ENCODE measurements around the gene AP3B1. TPM values are rescaled to one million over a fixed set of nuclear protein-coding genes. Genes with fewer than 3 reads are reported as not detected.
"Not testable (repeated sequence)": the region's sequence is repeated elsewhere in the genome, so short reads cannot be mapped to it uniquely, and the experiment has no call there.

Gene AP3B1
- total and polyA plus RNA-seq, 12 donors: 22.0 to 59.1 (median 34.3) TPM

- DNase-seq: no peak
- Histone ChIP-seq H3K9me3 (replicated peaks in 1 of 3) (no peaks in the 10 kb centered on the region), H3K4me3 (no peak overlapping the region), H3K4me1 (replicated peaks in 1 of 2) (no peaks in the 10 kb centered on the region), H3K36me3 (replicated peaks in 1 of 2) (peaks cover 0 to 20% of the 10 kb centered on the region in 2 donors), H3K27ac (no peak overlapping the region), H3K27me3 (no peaks in the 10 kb centered on the region)
- intact Hi-C loops (cut with DNase I): no loop called here
- WGBS, 4 donors: 95 to 99% (median 99%) methylated on average over 5 of the region's 5 CpGs
- TF ChIP-seq POLR2A (IDR thresholded peaks at IDR 0.05) (no peak), CTCF (IDR thresholded peaks at IDR 0.05) (no peak)
Measured at GRCh38 chr5:78178356-78178755, 116.1 kb downstream of the AP3B1 start.

- H3K4me3 ChIP-seq; intact Hi-C loops (cut with DNase I); H3K27ac ChIP-seq; H3K4me1 ChIP-seq (replicated peaks in 1 of 2); H3K27me3 ChIP-seq; DNase-seq; H3K9me3 ChIP-seq (replicated peaks in 1 of 3): not testable (repeated sequence)
- 92 to 100% (median 95%) methylated on average over 1 of the region's 1 CpG for WGBS, 4 donors
- H3K36me3 ChIP-seq (replicated peaks in 1 of 2): peaks cover 0 to 18% of the 10 kb centered on the region in 2 donors
Measured at GRCh38 chr5:78170335-78170734, 124.2 kb downstream of the AP3B1 start.

- H3K27me3 ChIP-seq: no peaks in the 10 kb centered on the region
- H3K9me3 ChIP-seq (replicated peaks in 1 of 3): no peaks in the 10 kb centered on the region
- 92 to 95% (median 92%) methylated on average over 3 of the region's 3 CpGs for WGBS, 4 donors
- no peak overlapping the region for H3K27ac ChIP-seq
- peak in 1 of 7 donors; percentile 13 for DNase-seq
- H3K4me3 ChIP-seq: no peak overlapping the region
- intact Hi-C loops (cut with DNase I): no loop called here
- H3K36me3 ChIP-seq (replicated peaks in 1 of 2): no peaks in the 10 kb centered on the region
- TF ChIP-seq CTCF (IDR thresholded peaks at IDR 0.05) (peak; percentile 31 to 61 (median 52)), POLR2A (IDR thresholded peaks at IDR 0.05) (no peak)
- H3K4me1 ChIP-seq (replicated peaks in 1 of 2): no peaks in the 10 kb centered on the region
Measured at GRCh38 chr5:78162253-78162862, 132.1 kb downstream of the AP3B1 start.

- peaks cover 0 to 7% of the 10 kb centered on the region in 2 donors for H3K36me3 ChIP-seq (replicated peaks in 1 of 2)
- intact Hi-C loops (cut with DNase I): no loop called here
- no peak for TF ChIP-seq POLR2A (IDR thresholded peaks at IDR 0.05)
- TF ChIP-seq CTCF (IDR thresholded peaks at IDR 0.05): no peak
Measured at GRCh38 chr5:78157001-78157400, 137.5 kb downstream of the AP3B1 start.

More at GRCh38 chr5:78157001-78157400, 137.5 kb downstream of the AP3B1 start:
- 96 to 100% (median 100%) methylated on average over 1 of the region's 1 CpG for WGBS, 4 donors
- H3K4me3 ChIP-seq: no peak overlapping the region
- no peaks in the 10 kb centered on the region for H3K9me3 ChIP-seq (replicated peaks in 1 of 3)
- no peak overlapping the region for H3K27ac ChIP-seq
- DNase-seq: no peak
- H3K4me1 ChIP-seq (replicated peaks in 1 of 2): no peaks in the 10 kb centered on the region
- H3K27me3 ChIP-seq: no peaks in the 10 kb centered on the region
